ENCODE results near the gene SLC35A2.

GRCh38 chrX:48911412-48912182, at the start of gene SLC35A2:
- no peak for TF ChIP-seq CTCF (IDR thresholded peaks at IDR 0.05; ENCODE audit: borderline replicate concordance, extremely low read depth, low read length, poor library complexity, severe bottlenecking)
- no peak for TF ChIP-seq EZH2 (IDR thresholded peaks at IDR 0.05; ENCODE audit: borderline replicate concordance, low read depth, low read length, severe bottlenecking)
